Dedifferentiated amniotic fluid mesenchymal stem cell (primary cell): ENCODE results near the gene IFT27.

ENCODE experiments used
- DNase-seq: peaks from one replicate; pipeline ENCODE4 v3.0.0-alpha.2; 2016; ENCODE audit errors: extremely low spot score

IFT27 gene

DNA sequence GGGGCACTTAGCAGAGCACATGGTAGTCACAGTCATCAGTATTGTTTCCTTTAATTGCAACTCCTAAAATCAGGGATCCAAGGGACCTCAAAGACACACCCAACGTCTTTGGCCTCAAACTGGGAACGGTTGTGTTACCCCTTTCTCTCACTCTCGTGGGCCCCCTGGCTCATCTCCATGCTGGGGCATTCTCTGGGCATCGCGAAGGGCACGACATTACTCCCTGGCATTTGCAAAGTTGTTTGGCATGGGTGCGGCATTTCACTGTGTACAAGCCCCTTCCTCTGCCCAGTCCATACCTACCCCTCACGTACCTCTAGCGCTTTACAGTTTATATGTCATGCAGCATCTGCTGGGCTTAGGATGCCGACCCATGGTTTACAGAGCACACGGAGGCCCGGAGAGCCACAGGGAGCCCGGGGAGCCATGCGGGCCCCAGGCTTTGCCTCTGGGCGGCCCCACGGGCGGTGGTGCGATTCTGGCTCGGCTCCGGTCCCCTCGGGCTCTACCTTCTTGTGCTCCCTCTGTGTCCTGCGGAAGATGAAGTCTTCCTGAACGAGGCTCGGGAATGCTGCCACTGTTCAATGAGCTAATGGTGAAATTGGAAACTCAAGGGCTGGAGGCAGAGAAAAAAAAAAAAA, 50.4 kb downstream of the IFT27 start:
- no peak for DNase-seq

DNA sequence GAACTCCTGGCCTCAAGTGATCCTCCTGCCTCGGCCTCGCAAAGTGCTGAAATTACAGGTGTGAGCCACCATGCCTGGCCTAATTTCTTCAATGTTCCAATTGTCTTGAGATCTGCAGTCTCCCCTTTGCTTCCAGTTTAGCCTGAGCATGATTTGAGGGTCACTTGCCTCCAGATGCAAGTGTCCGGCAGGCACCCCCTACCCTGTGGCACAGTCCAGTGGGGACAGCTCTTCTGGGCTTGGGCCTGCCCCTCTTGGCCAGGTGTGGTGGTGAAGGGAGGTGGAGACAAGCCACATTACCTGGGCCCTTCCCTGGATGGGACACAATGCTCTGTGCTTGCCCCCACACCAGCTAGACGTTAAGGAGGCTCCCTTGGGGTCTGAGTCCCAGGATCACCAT, 51.1 kb downstream of the IFT27 start:
- no peak for DNase-seq

DNA sequence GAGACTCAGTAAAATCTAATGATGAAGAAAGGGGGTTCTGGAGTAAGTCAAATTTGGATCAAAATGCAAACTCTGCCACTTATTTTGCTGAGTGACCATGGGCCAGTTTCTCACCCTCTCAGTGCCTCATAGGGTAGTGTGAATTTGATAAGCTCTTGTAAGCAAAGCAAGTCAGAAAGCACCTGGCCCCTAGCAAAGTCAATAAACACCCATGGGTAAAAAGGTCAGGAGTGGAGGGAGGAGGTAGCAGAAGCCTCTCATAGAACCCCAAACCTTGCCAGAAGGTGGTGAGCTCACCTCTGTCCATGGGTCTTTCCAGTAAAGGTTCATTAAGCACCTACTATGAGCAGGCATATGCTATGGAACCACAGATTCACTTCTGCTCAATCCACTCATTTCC, 53.9 kb downstream of the IFT27 start:
- DNase-seq = no peak

DNA sequence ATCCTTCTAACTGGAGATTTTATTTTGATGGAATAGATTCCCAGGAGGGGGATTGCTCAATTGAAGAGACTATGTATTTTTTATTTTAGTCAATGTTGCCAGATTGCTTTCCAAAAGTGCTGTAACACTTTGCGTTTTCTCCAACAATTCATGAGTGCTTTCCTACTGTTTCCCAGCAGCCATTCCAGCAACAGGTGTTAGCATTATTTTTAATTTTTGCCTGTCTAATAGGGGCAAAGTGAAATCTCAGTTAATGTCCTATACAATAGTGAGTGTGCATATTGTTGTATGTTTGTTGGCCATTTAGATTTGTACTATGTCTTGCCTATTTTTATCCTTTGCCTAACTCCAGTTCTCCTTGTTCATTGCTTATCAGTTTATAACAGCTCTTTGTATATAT, 60.3 kb downstream of the IFT27 start:
- no peak for DNase-seq

DNA sequence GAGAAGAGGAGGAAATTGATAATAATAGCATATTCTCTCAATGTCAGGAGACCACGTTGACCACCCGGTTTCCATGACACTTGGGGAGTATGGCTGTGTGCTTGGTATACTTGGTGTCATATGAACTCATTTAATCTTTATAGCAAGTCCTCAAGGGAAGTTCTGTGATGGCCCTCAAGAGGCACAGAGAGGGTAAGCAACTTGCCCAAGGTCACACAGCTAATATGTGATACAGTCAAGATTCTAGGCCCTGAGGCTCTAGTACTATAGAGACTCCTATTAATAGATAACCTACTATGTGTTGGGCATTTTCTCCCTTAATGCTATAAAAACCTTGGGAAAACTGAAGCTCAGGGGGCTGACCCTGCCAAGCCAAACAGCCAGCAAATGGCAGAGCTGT, 61.8 kb downstream of the IFT27 start:
- no peak for DNase-seq

DNA sequence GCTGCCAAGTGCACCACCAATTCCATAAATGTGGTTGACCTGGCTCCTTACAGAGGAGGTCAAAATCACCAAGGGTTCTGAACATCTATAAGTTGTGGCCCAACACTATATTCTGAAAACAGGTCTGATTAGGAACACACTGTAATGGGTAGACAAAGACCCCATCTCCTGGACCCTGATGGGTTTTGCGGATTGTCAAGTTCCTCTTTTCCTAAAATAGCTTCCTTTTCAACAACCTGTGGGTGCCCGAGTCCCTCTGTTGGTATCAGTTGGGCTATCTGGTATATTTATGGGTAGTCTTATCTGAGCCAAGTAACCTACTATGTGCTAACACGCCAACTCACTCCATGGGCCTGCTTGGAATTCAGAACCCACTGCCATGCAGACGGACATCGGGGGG, 62.5 kb downstream of the IFT27 start:
- no peak for DNase-seq
